Measurements from ENCODE around the gene FNDC11. TPM values are rescaled to one million over a fixed set of nuclear protein-coding genes. Genes with fewer than 3 reads are reported as not detected.

The FNDC11 gene
- polyA plus RNA-seq, 3 donors = 0.83 to 1.9 (median 1.3) TPM

GRCh38 chr20:63578224-63579016 is 24.5 kb downstream of the FNDC11 start:
- no peak for DNase-seq

- DNase-seq = no peak
These were observed 25.2 kb downstream of the FNDC11 start for GRCh38 chr20:63579017-63579694.

GRCh38 chr20:63580796-63581461 is 27.0 kb downstream of the FNDC11 start:
- DNase-seq = peak; percentile 54

GRCh38 chr20:63582382-63583063 is 28.6 kb downstream of the FNDC11 start:
- no peak for DNase-seq

GRCh38 chr20:63585616-63586565 is 31.9 kb downstream of the FNDC11 start:
- no peak for DNase-seq

GRCh38 chr20:63586797-63587196 is 32.8 kb downstream of the FNDC11 start:
- no peak for DNase-seq

GRCh38 chr20:63587256-63587655 is 33.3 kb downstream of the FNDC11 start:
- no peak for DNase-seq

- DNase-seq = no peak
These were observed 34.0 kb downstream of the FNDC11 start for GRCh38 chr20:63587776-63588591.

GRCh38 chr20:63588641-63589041 is 34.7 kb downstream of the FNDC11 start:
- DNase-seq = no peak

GRCh38 chr20:63589261-63590217 is 35.6 kb downstream of the FNDC11 start:
- no peak for DNase-seq

GRCh38 chr20:63590218-63591146 is 36.5 kb downstream of the FNDC11 start:
- no peak for DNase-seq

- DNase-seq = no peak
These were observed 37.2 kb downstream of the FNDC11 start for GRCh38 chr20:63591147-63591533.

- no peak for DNase-seq
These were observed 37.9 kb downstream of the FNDC11 start for GRCh38 chr20:63591786-63592355.

GRCh38 chr20:63592661-63593060 is 38.7 kb downstream of the FNDC11 start:
- DNase-seq = no peak

GRCh38 chr20:63594043-63594561 is 40.1 kb downstream of the FNDC11 start:
- DNase-seq = no peak

GRCh38 chr20:63595416-63596127 is 41.6 kb downstream of the FNDC11 start:
- DNase-seq = no peak

All from renal pelvis (tissue), 4 donors.